CMK (cell line): Measurements from ENCODE around the gene EOMES.

Experiments
- DNase-seq: peaks from one replicate; pipeline ENCODE4 v3.0.0-alpha.2; 2010; ENCODE audit warnings: low read depth

The EOMES gene

GRCh38 chr3:27720899-27721716 is 1.0 kb downstream of the EOMES start:
- DNase-seq: no peak

DNA sequence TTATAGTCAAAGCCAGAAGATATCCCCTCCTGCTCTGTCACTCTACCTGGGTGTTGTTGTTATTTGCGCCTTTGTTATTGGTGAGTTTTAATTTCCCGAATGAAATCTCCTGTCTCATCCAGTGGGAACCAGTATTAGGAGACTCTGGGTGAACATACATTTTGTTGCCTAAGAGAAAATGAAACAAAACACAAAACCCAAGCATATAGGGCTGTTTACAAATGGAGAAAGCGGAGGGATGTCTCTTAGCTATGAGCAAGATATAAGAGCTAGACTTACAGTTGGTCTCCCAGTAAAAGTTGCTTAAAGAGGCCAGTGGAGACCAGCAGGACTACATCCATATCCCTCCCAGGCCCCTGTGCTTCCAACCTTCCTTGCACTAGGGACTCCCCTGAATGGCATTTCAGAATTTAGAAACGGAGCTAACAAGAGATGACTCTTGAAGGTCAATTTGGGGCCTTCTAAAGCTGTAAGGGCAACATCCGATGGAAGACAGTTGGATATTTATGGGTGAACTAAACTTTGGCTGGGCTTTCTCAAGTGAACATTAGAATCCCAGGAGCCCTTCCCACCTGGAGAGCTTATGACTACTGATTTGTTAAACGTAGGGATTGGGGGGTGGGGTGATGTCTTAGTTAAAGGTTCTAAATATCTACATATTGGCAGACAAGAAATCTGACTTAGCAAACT is 2.7 kb downstream of the EOMES start:
- DNase-seq: no peak

DNA sequence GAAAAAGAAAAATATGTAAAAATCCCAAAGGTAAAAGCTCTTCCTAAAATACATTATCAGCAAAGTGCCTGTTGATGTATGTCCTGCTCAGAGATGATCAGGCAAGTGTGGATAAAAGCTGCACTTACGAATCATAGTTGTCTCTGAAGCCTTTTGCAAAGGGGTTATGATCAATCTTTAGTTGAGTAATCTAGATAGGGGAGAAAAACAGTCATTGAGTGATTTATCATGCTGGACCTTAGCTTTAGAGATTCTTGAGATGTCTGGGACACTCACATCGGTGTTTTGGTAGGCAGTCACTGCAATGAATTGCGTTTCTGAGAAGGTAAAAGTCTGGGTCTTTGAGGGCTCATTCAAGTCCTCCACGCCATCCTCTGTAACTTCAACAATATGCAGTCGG is 3.7 kb downstream of the EOMES start:
- no peak for DNase-seq

DNA sequence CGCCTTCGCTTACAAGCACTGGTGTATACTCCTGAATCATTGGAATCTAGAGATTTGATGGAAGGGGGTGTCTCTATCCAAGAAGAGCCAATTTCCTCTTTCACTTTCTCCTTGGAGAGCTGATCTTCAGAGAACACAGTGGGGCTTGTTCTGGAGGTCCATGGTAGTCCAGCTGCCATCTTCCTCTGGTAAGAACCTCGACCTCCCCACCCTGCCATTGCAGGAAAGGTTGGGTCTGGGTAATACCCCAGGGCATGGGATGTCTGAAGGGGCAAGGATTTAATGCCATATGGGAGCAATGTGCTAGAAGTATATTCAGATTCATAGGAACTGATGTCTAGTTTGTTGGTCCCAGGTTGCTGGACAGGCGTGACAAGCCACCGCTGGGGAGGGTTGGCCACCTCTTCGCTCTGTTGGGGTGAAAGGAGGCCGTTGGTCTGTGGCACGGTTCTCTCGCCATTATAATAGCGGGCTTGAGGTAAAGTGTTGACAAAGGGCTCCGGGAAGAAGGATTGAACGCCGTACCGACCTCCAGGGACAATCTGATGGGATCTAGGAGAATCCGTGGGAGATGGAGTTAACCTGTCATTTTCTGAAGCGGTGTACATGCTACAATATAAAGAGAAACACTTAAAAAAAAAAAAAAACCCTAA is 4.8 kb downstream of the EOMES start:
- no peak for DNase-seq

- DNase-seq: no peak
Measured at GRCh38 chr3:27716309-27716708, 5.8 kb downstream of the EOMES start.

- no peak for DNase-seq
Measured at GRCh38 chr3:27715863-27716262, 6.3 kb downstream of the EOMES start.

GRCh38 chr3:27715454-27715806 is 6.7 kb downstream of the EOMES start:
- DNase-seq: no peak

DNA sequence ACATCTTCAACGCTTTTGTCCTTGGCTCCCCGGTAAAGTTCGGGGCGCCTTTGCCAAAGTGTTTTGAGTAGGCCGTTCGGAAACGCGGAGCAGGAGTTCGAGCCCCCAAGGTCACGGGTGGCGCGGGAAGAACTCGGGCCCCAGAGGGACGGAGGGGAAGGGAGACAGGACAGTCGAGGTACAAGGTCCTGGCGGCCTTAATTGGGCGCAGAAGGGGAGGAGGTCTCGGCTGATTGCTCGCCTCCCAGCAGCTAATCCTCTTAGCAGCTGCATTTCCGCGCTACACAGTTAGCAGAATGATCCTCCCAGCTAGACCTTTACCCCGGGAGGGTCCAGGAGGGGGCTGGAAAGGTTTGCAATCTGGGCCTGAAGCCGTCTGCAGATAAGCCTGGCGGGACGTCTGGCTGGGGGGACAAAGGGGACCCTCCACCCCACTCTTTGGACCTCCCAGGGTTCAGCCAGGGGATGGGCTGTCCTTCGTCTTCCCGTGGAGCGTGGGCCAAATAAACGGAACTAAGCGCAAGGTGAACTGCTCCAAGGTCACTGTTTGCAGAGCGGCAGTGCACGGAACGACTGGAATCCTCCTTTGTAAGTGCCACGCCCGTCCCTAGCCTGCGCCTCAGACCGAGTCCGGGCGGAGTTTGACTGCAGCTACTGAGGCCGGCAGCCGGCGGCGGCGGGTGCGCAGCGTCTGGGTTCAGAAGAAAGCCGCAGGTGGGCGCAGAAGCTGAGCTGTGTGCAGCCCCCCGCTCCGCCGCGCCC is 7.2 kb downstream of the EOMES start:
- no peak for DNase-seq

- no peak for DNase-seq
Measured at GRCh38 chr3:27714146-27714526, 8.0 kb downstream of the EOMES start.

DNA sequence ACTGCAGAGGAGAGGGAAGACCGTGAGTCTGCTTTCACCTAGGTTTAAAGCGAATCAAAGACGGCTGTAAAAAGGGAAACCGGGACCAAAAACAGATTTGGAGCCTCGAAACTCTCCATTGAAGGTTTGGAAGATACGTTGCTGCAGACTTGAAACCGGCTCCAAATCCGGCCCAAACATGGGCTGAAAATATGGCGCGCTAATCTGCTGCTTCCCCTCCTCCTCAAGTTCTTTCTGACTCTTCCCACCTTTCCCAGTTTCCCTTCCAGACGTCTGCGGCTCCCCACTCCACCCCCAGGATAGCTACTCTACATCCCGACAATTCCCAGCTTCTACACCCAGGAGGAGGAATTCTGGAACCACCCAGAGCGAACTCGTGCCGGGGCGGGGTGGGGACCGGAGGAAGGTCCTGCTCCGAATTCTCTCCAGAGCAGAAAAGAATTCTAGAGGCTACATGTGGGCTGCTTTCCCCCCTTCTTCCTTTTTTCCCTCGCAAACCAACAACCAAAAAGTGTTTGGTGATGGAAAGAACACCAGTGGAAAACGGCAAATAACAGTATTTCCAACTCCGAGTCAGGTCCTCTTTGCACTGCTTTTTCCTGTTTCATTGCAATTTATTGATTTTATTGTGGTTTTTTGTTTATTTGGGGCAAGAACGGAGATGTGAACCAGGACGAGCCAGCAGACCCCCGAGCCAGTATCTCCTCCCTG is 8.5 kb downstream of the EOMES start:
- DNase-seq: no peak

DNA sequence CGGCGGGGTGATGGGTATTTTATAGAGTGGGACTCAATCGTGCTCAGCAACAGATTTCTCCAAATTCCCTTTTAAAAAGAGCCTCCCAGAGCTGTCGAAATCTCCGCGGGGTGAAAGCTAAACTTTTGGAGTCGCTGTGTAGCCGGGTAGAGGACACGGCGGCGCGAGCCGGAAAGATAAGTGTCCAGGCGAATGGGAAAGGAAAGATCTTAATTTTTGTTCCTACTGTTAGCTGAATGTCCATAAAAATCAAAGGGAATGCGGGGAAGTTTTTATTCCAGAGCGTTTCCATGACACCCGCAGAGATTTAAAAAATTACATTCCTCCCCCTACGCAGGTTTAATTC is 9.1 kb downstream of the EOMES start:
- DNase-seq: no peak

DNA sequence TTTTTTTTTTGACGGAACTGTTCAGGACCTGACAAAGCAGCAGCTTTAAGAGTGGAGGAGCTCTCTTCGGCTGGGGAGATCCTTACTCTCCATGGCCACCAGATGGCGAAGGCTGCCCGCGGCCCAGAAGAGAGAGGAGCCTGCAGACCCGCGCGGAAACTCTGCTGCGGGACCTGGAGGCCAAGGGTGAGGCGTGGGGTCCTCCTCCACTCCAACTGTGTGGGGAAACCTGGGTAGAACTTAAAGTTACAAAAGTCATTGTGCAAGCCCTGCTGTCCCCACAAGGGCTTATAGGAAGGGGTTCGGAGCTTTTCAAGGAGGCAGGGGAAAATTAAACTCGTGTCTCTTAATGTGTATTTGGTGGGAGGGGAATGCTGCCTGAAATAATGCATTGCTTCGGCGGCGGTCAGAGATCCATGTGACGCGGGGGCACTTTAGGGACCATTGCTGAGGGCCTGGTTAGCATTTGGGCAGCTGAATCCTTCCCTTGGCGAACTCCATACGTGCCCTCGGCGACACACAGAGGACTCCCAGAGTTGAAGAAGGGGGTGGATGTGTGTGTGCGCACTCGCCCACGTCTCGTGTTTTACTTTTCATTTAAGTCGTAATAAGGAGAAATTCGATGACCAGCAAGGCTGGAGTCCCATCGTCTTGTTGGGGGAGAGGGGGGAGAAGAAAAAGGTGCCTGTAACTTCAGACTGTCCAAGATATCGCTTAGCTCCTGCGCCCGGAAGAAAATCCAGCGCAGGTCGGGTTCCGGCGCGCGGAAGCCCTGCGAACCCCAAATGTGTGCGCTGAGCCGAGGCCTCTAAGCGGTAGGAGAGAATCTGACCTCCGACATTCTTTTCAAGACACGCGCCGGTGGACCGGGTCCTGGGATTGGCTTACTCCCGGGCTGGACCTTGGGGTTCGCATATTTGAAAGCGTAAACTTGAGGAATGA is 9.7 kb downstream of the EOMES start:
- DNase-seq: peak; percentile 18

DNA sequence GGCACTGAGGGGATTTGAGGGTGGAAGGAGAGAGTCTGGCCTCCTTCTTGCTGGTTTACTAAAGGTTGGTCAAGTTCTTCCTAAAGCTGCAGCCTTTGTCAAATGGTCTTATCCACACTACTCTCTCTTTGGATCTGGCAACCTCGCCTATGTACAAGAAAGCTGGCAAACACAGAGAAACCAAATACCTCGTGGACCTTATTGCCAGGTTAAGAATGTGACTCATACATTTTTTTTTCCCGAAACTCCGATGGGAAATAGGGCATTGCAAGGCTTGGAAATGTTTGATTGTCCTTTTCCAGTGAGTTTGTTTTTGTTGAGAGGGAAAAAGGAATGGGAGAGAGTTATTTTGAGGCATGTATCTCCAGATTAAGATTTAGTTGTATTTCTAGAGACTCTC is 13.9 kb downstream of the EOMES start:
- no peak for DNase-seq

- DNase-seq: no peak
Measured at GRCh38 chr3:27699067-27699466, 23.1 kb downstream of the EOMES start.

GRCh38 chr3:27696906-27697305 is 25.2 kb downstream of the EOMES start:
- DNase-seq: no peak

- no peak for DNase-seq
Measured at GRCh38 chr3:27695636-27696035, 26.5 kb downstream of the EOMES start.

GRCh38 chr3:27688053-27688452 is 34.1 kb downstream of the EOMES start:
- DNase-seq: no peak

DNA sequence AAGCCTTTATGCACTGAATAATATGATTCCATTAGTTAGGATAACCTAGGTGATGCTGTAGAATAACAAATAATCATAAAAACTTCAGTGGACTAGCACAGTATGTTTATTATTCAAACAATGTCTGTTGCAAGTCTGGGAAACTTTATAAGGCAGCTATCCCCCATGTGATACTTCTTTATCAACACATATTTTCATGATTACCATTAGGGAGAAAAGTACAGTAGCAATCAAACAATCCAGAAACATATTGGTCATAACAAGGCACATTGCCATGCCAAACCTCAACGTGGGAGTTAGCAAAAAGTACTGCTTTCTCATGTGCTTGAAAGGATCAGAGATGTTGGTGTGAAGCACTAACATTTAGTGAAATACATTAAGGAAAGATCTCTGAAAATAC is 35.5 kb downstream of the EOMES start:
- no peak for DNase-seq

GRCh38 chr3:27685474-27685873 is 36.6 kb downstream of the EOMES start:
- DNase-seq: no peak

DNA sequence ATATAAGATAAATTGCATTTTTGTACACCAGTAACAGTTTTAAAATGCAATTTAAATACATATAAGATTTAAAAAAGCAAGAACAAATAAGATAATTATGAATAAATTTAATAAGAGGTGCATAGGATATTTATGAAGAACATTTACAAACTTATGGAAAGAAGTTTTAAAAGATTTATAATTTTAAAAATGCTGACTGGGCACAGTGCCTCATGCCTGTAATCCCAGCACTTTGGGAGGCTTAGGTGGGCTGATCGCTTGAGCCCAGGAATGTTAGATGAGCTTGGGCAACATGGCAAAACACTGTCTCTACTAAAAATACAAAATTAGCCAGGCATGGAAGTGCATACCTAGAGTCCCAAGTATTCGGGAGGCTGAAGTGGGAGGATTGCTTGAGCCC is 37.8 kb downstream of the EOMES start:
- DNase-seq: no peak

DNA sequence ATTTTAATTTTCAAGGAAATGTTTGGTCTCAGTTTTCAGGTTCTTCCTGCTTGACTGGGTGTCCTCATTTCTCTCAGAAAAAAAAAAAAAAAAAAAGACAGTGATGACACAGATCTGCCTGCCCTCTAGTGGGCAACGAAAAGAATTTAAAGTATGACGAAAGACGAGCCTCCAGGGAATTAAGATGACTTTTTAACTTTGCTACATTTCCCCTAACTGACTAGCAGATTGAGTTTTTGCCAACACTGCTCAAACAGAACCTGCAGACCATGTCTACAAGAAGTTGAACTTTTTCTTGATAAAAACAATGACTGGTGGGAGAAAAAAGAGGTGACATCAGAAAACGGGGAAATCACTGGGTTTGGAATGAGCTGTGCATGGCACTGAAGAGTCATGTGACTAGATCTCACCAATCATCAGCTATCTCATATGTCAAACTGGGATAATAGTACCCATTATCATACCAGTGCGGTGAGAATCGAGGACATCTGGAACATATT is 40.8 kb downstream of the EOMES start:
- DNase-seq: no peak
